Measurements from ENCODE around the gene RPS2.

Gene RPS2

DNA sequence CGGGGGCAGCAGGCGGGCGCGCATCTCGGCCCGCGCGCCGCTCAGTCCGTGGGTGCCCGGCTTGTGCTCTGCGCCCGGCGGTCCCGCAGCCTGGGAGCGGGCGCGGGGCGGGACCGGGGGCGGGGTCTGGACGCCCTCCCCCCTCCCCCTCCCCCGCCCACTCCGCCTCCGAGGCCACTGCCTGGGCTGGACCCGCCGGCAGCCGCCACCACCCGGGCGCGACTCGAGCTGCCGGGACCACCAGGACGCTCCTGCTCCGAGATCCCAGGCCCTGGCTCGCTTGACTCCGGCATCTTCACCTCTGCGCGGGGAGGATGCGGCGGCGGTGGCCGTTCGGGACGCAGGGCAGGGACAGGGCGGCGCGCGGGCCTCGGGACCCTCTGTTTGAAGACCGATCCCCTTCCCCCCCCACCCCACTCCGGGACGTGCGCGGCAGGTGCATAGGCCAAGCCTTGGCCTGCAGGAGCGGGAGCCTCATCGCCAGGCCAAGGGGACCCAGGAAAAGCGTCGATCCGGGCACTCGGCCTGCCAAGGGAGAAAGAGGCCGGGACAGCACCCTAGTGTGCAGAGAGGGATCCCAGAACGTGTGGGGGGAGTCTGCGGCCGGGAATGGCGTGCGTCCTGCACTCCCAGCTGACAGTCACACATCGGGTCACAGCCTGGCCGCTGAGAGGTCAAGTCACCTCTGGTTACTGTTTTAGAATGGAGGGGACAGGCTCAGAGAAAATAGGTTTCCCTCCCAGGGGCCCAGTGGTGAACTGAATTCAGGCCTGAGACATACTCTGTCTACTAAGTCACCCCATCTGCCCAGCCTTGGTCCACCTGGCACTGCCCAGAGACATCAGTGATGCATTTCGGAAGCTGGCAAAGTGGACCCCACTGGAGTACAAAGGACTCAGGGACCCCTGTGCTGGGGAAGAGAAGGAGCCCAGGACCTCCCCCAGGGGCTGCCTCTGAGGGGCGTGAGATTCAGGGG lies 46.0 kb downstream of the RPS2 start, which contains the start of gene HS3ST6:
Gene HS3ST6 (minus strand): TSS at position 65 of the 976 bp plus-strand sequence. CDS start 92 bp downstream, outside the sequence.
- no peak for DNase-seq

DNA sequence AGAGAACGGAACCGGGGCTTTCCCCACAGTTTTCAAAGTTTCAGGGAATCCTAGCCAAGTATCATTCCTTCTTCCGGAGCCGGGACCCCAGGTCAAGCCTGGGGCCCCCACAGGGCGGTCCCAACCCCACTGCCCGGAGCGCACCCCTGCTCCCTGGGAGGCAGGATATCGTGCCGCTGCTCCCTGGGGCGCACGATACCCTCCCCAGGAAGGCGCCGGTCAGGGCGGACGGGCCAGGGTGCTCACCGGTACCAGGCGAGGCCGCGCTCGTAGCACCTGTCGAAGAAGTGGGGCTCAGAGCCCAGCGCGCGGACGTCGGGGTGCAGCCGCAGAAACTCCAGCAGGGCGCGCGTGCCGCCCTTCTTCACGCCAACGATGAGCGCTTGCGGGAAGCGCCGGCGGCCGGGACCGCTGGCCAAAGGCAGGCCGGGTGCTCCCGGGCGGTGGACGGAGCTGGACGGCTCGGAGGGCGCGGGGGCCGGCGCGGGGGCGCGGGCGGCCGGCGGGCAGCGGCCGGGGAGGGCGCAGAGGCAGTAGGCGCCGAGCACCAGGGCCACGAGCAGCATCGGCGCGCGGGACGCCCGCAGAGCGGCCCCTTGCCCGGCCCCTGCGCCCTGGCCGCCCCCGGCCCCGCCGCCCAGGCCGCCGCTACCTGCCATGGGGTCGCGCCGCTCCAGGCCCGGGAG lies 46.8 kb downstream of the RPS2 start:
- DNase-seq, result no peak

DNA sequence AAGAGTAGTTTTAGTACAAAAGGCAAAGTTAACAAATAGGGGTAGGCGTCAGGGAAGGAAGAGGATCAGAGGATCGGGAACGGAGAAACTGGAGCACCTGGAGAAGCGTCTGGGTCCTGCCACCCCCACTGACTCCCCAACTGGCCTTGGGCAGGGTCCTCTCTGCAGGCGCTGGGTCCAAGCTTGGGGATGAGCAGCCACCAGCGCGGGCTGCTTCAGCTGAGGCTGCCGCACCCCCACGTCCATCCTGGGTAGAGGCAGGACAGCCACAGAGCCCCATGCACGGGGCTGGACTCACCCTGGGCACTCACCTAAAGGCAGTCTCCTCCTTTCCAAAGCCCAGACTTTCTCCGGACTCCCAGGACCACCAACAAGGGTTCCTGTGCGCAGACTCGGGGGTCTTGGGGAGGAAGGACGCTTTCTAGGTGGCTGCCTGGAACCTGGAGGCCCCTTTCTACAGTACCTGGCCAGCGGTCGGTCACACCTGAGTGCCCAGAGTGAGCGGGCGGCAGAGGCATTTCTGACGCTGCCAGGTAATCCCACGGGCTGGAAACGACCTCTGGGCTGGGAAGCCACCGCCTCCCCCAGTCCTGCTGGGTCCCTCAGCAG lies 47.5 kb downstream of the RPS2 start:
- DNase-seq, result peak; percentile 14

DNA sequence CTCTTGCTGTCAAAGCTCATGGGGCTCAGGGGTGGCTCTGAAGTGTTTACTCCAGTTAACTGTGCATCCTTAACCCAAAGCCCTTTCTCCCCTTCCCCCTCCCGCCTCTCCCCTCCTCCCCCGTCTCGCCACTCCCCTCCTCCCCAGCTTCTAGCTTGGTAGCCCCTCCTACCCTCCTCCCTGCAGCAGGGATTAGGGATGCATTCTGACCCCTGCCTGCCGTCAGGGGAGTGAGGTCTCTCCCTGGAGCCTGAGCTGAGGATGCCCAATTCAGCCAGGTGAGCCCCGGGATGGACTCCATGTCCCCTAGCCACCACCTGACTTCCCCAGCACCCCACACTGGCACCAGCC lies 48.0 kb downstream of the RPS2 start:
- DNase-seq, result peak; percentile 16

DNA sequence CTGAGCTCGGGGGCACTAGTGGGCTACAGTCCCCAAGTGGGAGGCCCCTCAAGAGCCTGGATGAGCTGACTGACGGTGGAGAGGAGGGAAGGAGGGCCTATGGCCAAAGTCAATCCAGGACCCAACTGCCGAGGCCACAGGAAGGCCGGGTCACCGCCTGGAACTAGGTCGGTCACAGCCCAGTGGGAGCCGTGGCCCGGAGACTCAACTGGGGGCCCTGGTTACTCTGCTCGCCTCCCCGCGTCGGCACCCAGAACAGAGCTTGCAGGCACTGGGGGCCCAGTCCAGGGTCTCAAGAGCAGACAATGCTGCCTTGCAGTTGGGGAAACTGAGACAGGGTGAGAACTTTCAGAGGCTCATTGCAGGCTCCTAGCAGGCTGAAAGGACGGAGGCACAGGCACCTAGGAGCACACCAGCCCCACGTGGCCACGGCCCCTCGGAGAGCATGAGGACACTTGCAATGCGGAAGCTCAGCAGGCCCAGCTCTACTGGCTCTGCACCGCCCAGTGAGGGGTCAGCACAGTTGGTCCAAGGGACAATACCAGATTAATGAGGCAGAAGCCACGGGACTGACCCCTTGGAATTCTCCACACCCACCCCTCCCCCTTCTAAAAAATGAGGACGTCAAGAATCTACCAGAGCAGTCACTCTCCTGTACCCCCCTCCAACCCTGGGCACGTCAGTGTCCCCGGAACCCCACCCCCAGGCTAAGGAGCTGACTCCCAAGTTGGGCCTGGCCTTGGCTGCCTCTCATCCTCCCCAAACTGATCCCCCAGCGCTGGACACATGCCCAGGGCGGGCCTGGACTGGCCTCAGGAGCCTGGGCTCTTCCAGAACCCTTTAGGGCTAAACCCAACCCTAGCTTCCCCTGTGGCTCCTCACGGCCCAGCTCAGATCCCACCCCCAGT lies 48.6 kb downstream of the RPS2 start:
- no peak for DNase-seq

DNA sequence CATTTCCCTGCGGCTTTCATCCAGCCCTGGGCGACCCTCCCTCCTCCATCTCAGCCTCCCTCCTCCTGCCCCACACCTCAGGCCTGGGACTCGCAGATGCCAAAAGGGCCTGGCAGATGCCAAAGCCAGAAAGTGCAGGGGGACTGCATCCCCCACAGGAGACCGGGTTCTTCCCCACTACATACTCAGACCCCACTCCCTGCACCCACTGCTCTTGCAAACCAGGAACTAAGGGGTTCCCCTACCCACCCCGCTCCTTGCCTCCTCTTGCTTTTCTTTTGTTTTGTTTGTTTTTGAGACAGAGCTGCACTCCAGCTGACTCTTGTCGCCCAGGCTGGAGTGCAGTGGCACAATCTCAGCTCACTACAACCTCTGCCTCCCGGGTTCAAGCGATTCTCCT lies 49.6 kb downstream of the RPS2 start:
- no peak for DNase-seq

DNA sequence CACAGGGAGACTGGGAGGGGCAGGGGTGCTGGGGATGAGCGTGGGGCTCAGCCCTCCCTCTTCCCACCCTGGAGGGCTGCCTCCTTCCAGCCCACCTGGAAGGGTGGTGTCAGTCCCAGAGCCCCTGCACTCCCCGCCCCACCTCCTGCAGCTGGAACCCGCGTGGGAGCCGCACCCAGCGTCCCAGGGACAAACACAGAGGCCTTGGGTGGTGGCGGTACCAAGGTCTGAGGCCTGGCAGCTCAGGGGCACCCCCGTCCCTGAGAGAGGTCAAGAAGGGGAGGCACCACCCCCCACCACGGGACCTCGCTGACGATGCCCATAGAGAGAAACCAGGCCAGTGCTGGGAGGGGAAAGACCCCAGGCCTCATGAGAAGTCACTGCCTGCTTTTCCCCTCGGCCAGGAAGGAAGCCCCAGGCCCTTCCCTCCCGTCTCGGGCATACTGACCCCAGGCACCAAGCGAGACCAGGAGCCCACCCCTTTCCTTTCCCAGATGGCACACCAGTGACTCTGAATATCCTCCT lies 50.5 kb downstream of the RPS2 start:
- DNase-seq, result no peak

DNA sequence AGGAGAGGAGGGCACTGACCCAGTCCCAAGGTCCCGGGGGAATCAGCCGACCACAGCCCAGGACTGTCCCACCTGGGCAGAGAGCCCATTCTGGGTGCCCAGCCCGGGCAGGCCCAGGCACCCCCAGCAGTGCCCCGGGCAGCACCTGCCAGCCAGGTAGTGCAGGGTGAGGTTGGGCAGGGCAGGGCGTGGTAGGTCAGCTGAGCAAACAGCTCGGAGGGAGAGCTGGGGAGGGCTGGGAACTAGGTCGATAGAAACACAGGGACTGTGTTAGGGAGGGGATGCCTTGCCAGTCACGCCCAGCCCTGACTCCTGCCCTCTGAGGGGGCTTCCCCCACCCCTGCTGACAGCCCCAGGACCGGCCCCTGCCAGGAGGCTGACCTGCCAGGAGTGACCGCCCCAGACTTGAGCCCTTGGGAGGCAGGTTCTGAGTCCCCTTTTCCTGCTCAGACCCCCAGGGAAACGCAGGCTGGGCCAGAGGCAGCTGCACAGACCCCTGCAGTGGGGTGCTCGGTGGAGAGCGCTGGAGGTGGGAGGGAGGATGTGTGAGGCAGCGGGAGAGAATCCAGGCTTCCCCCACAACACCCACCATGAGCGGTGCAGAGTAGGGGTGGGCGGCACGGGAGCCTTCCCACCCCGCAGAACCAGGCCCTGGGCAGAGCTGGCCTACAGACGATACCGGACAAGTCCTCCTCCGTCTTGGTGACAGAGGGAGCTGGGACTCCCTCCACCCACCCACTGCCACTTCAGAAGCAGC lies 51.1 kb downstream of the RPS2 start:
- DNase-seq, result peak; percentile 72

DNA sequence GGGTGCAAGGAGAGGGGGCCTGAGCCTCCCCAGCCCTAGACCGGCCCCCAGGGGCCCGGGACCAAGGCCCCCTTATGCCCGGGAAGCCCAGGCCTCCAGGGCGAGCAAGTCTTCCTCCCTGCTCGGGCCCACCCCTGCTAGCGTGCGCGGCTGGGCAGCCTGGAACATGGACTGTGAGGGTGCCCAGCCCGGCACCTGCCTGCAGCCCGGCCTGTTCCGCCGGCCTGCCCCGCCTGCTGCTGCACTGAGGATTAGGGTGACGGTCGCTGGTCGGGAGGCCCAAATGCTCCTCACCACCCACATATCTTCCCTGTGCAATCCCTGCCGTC lies 52.4 kb downstream of the RPS2 start:
- no peak for DNase-seq

All from DMS79 treated with DMSO at 0.1 percent for 48 hours (cell line).